DOHH2 (cell line): ENCODE results near the gene SLC44A1.

Experiments used
- H3F3A ChIP-seq: fragments of 200-600 bp; sonication (generic), shearing (Covaris generic); 2 replicates; pipeline ENCODE4 v1.6.0; 2016; ENCODE audit warnings: antibody characterized with exemption, mild to moderate bottlenecking; ENCODE audit not compliant: control insufficient read depth, insufficient read depth
- H3K27ac ChIP-seq: fragments of 200-600 bp; sonication (generic); 2 replicates; pipeline ENCODE4 v1.5.1; 2014; ENCODE audit warnings: low read depth, mild to moderate bottlenecking, low read length, moderate library complexity
- H3K27me3 ChIP-seq: fragments of 200-600 bp; sonication (generic); 2 replicates; pipeline ENCODE4 v1.6.1; 2014; ENCODE audit warnings: mild to moderate bottlenecking, low read length, mixed read lengths; ENCODE audit not compliant: control insufficient read depth
- H3K36me3 ChIP-seq: fragments of 200-600 bp; sonication (generic); 2 replicates; pipeline ENCODE4 v1.6.1; 2014; ENCODE audit warnings: mild to moderate bottlenecking, low read length, moderate library complexity, mixed read lengths; ENCODE audit not compliant: control insufficient read depth
- H3K4me1 ChIP-seq: fragments of 200-600 bp; sonication (generic); 2 replicates; pipeline ENCODE4 v1.6.1; 2014; ENCODE audit warnings: mild to moderate bottlenecking, low read length, mixed read lengths; ENCODE audit not compliant: control insufficient read depth
- H3K4me2 ChIP-seq: fragments of 200-600 bp; sonication (generic); 2 replicates; pipeline ENCODE4 v1.6.0; 2014; ENCODE audit warnings: mild to moderate bottlenecking, low read length, moderate library complexity
- H3K4me3 ChIP-seq: fragments of 200-600 bp; sonication (generic); 2 replicates; pipeline ENCODE4 v1.5.1; 2014; ENCODE audit warnings: mild to moderate bottlenecking, low read length, mixed read lengths
- H3K79me2 ChIP-seq: fragments of 200-600 bp; sonication (generic); 2 replicates; pipeline ENCODE4 v1.6.1; 2014; ENCODE audit warnings: mild to moderate bottlenecking, low read length, mixed read lengths; ENCODE audit not compliant: control insufficient read depth
- H3K9me2 ChIP-seq: fragments of 200-600 bp; sonication (generic); replicated peaks from 2 replicates; pipeline ENCODE4 v1.6.1; 2014; ENCODE audit warnings: mild to moderate bottlenecking, low read length, mixed read lengths; ENCODE audit not compliant: control insufficient read depth
- H3K9me3 ChIP-seq: fragments of 200-600 bp; sonication (generic); 2 replicates; pipeline ENCODE4 v1.6.1; 2014; ENCODE audit warnings: antibody characterized with exemption, low read length, mixed read lengths; ENCODE audit not compliant: control insufficient read depth, insufficient read depth
- H4K20me1 ChIP-seq: fragments of 200-600 bp; sonication (generic); 2 replicates; pipeline ENCODE4 v1.6.0; 2014; ENCODE audit warnings: low read depth, mild to moderate bottlenecking, antibody characterized with exemption, low read length, moderate library complexity; ENCODE audit not compliant: control insufficient read depth, insufficient read depth
- CTCF ChIP-seq: fragments of 200-600 bp; sonication (generic); IDR thresholded peaks from one replicate; pipeline ENCODE4 v1.5.1; 2014; ENCODE audit warnings: antibody characterized with exemption, mild to moderate bottlenecking, low read depth, low read length; ENCODE audit not compliant: poor library complexity, severe bottlenecking
- EZH2phosphoT487 ChIP-seq: fragments of 200-600 bp; sonication (generic); IDR thresholded peaks from 2 replicates; pipeline ENCODE4 v1.6.1; 2017; ENCODE audit warnings: borderline replicate concordance, mild to moderate bottlenecking, antibody characterized with exemption, low read length, moderate library complexity, mixed read lengths

Gene SLC44A1

GRCh38 chr9:105339849-105340248 lies 95.4 kb downstream of the SLC44A1 start:
- no peak overlapping the region for H3K4me3 ChIP-seq
- TF ChIP-seq EZH2phosphoT487: no peak
- no peak for TF ChIP-seq CTCF
- peaks cover 10% of the 10 kb centered on the region; the same call in 1 of the 2 replicates for H3K36me3 ChIP-seq
- no peaks in the 10 kb centered on the region for H4K20me1 ChIP-seq
- H3K4me1 ChIP-seq: no peaks in the 10 kb centered on the region
- no peaks in the 10 kb centered on the region for H3K9me3 ChIP-seq
- no peaks in the 10 kb centered on the region for H3K27me3 ChIP-seq
- H3K9me2 ChIP-seq: no peaks in the 10 kb centered on the region
- H3K27ac ChIP-seq: no peak overlapping the region
- H3K4me2 ChIP-seq: no peak overlapping the region
- no peaks in the 10 kb centered on the region for H3F3A ChIP-seq
- no peaks in the 10 kb centered on the region for H3K79me2 ChIP-seq

GRCh38 chr9:105341434-105342146 lies 97.1 kb downstream of the SLC44A1 start:
- H3F3A ChIP-seq: no peaks in the 10 kb centered on the region
- no peaks in the 10 kb centered on the region for H3K79me2 ChIP-seq
- no peaks in the 10 kb centered on the region for H3K27me3 ChIP-seq
- H3K4me1 ChIP-seq: no peaks in the 10 kb centered on the region
- no peak overlapping the region for H3K4me2 ChIP-seq
- no peaks in the 10 kb centered on the region for H3K9me3 ChIP-seq
- TF ChIP-seq EZH2phosphoT487 (no peak), CTCF (no peak)
- no peaks in the 10 kb centered on the region for H3K9me2 ChIP-seq
- H3K36me3 ChIP-seq: peaks cover 8% of the 10 kb centered on the region; the same call in 1 of the 2 replicates
- no peak overlapping the region for H3K4me3 ChIP-seq
- H3K27ac ChIP-seq: no peak overlapping the region
- H4K20me1 ChIP-seq: no peaks in the 10 kb centered on the region

- Histone ChIP-seq H3K9me3 (no peaks in the 10 kb centered on the region), H3K27me3 (no peaks in the 10 kb centered on the region), H3K9me2 (no peaks in the 10 kb centered on the region), H3K4me3 (no peak overlapping the region), H3K27ac (no peak overlapping the region), H3K79me2 (no peaks in the 10 kb centered on the region), H3K4me1 (no peaks in the 10 kb centered on the region), H3F3A (no peaks in the 10 kb centered on the region), H4K20me1 (no peaks in the 10 kb centered on the region), H3K36me3 (peaks cover 3% of the 10 kb centered on the region; the same call in 1 of the 2 replicates), H3K4me2 (no peak overlapping the region)
- TF ChIP-seq EZH2phosphoT487 (no peak), CTCF (no peak)
These were observed 97.7 kb downstream of the SLC44A1 start for GRCh38 chr9:105342147-105342505.
